Gastrocnemius medialis (tissue), 4 donors: ENCODE measurements around the gene SMARCC1. TPM values are rescaled to one million over a fixed set of nuclear protein-coding genes. Genes with fewer than 3 reads are reported as not detected.

Experiments
- ATAC-seq, 2 donors: fragments of 150-250 bp; one replicate each; pipeline ENCODE4 v1.9.1; 2016
- DNase-seq, 2 donors: peaks; one replicate each; pipeline ENCODE4 v3.0.0-alpha.2; 2019
- H3K27ac ChIP-seq, 4 donors: fragments of 200-600 bp; sonication (generic); 1 replicate in 1 of 4; 2 replicates in 3 of 4; pipeline ENCODE4 v1.5.1; 2016 to 2018; ENCODE audit warnings: mild to moderate bottlenecking in 2 of 4, moderate library complexity in 1 of 4
- H3K27me3 ChIP-seq, 3 donors: fragments of 200-600 bp; sonication (generic) in 2 of 3; 1 replicate in 1 of 3; 2 replicates in 2 of 3; pipeline versions ENCODE4 v1.5.1 to v1.6.0; 2016 to 2019; ENCODE audit warnings: mild to moderate bottlenecking in 1 of 3, moderate library complexity in 1 of 3
- H3K36me3 ChIP-seq, 2 donors: fragments of 200-600 bp; sonication (generic) in 1 of 2; one replicate each; pipeline ENCODE4 v1.5.1; 2017 to 2018
- H3K4me1 ChIP-seq, 2 donors: fragments of 200-600 bp; sonication (generic) in 1 of 2; one replicate each; pipeline ENCODE4 v1.5.1; 2016 to 2017; ENCODE audit warnings: mild to moderate bottlenecking in 2 of 2
- H3K4me3 ChIP-seq, 4 donors: fragments of 200-600 bp; sonication (generic) in 3 of 4; 1 replicate in 1 of 4; 2 replicates in 3 of 4; pipeline ENCODE4 v1.5.1; 2016 to 2019; ENCODE audit warnings: mild to moderate bottlenecking in 2 of 4
- H3K9me3 ChIP-seq, 3 donors: fragments of 200-600 bp; sonication (generic) in 2 of 3; 1 replicate in 1 of 3; 2 replicates in 2 of 3; pipeline ENCODE4 v1.5.1; 2016 to 2019
- POLR2A ChIP-seq, 2 donors: fragments of 450-650 bp; IDR thresholded peaks; one replicate each; pipeline ENCODE4 v1.6.1; 2017; ENCODE audit warnings: antibody characterized with exemption in 2 of 2, mild to moderate bottlenecking in 2 of 2, moderate library complexity in 2 of 2
- in situ Hi-C, 4 donors: fragments of 200-750 bp; cut with MboI; loops; one replicate each; pipeline versions ENCODE4 v1.15.0 to v1.8.0; 2017; ENCODE audit warnings: low sequenced_read_pairs in 4 of 4
- intact Hi-C: fragments of 100-400 bp; cut with DNase I; formaldehyde crosslinking; loops from one replicate; pipeline ENCODE4 v1.15.1; 2023; ENCODE audit warnings: low total_unique reads
- total RNA-seq, 4 donors: library from RNA; depleted of rRNA; stranded (reverse); fragments of >200 nt; gene quantifications; one replicate each; pipeline versions ENCODE4 v1.1.0 to v1.2.3, GENCODE V29; 2016
- TF ChIP-seq, protein P1 (sequence below), 5 experiments: fragments of 450-650 bp in 3 of 5; fragments of 200-600 bp in 2 of 5; sonication (generic) in 2 of 5; IDR thresholded peaks in 4 of 5; conservative IDR thresholded peaks in 1 of 5; 1 replicate in 4 of 5; 2 replicates in 1 of 5; pipeline ENCODE4 v1.5.1; 2016 to 2019; ENCODE audit warnings: antibody characterized with exemption in 5 of 5, mild to moderate bottlenecking in 3 of 5, moderate library complexity in 3 of 5

SMARCC1 gene
- total RNA-seq, 4 donors from 2014 or later = 24.5 to 32.1 (median 28.1) TPM

DNA sequence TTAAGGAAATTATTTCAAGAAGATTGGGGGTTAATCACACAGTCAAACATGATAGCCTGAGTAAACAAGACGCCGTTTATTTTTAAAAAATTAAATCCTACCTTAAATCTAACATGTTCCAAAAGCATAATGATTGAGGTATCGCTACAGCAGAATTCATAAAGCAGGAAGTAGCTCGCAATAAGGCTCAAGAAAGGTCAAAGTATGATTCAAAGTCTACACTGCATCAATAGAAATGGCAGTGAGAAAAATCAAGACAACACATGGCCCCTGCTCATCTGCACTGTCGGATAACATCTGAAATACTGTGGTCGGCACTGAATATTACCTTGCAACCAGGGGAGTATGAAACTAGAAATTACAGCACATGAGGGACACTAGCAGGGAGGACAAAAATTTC is 93.2 kb downstream of the SMARCC1 start:
- peaks cover 0 to 83% of the 10 kb centered on the region in 2 donors for H3K36me3 ChIP-seq
- in situ Hi-C loops = no loop called here
- TF ChIP-seq, protein P1, sequence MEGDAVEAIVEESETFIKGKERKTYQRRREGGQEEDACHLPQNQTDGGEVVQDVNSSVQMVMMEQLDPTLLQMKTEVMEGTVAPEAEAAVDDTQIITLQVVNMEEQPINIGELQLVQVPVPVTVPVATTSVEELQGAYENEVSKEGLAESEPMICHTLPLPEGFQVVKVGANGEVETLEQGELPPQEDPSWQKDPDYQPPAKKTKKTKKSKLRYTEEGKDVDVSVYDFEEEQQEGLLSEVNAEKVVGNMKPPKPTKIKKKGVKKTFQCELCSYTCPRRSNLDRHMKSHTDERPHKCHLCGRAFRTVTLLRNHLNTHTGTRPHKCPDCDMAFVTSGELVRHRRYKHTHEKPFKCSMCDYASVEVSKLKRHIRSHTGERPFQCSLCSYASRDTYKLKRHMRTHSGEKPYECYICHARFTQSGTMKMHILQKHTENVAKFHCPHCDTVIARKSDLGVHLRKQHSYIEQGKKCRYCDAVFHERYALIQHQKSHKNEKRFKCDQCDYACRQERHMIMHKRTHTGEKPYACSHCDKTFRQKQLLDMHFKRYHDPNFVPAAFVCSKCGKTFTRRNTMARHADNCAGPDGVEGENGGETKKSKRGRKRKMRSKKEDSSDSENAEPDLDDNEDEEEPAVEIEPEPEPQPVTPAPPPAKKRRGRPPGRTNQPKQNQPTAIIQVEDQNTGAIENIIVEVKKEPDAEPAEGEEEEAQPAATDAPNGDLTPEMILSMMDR (IDR thresholded peaks at IDR 0.05 in 4 of 5, conservative IDR thresholded peaks at IDR 0.05 in 1 of 5) = no peak
- no peak for TF ChIP-seq POLR2A (IDR thresholded peaks at IDR 0.05)
- ATAC-seq (no peak), DNase-seq (no peak)
- H3K9me3 ChIP-seq = no peaks in the 10 kb centered on the region
- no peak overlapping the region for H3K27ac ChIP-seq
- H3K27me3 ChIP-seq = no peaks in the 10 kb centered on the region
- H3K4me1 ChIP-seq = no peaks in the 10 kb centered on the region
- intact Hi-C loops = no loop called here
- H3K4me3 ChIP-seq = no peak overlapping the region

GRCh38 chr3:47685037-47685436 is 96.7 kb downstream of the SMARCC1 start:
- Histone ChIP-seq H3K4me3 (no peak overlapping the region), H3K9me3 (no peaks in the 10 kb centered on the region), H3K27ac (no peak overlapping the region), H3K36me3 (peaks cover 0 to 79% of the 10 kb centered on the region in 2 donors), H3K27me3 (no peaks in the 10 kb centered on the region), H3K4me1 (no peaks in the 10 kb centered on the region)
- TF ChIP-seq, protein P1 (IDR thresholded peaks at IDR 0.05 in 4 of 5, conservative IDR thresholded peaks at IDR 0.05 in 1 of 5) = no peak
- no peak for TF ChIP-seq POLR2A (IDR thresholded peaks at IDR 0.05)
- in situ Hi-C loops (no loop called here), intact Hi-C loops (no loop called here)
- DNase-seq (no peak), ATAC-seq (no peak)

GRCh38 chr3:47681016-47681415 is 100.7 kb downstream of the SMARCC1 start:
- H3K4me1 ChIP-seq = no peaks in the 10 kb centered on the region
- in situ Hi-C loops (no loop called here), intact Hi-C loops (no loop called here)

GRCh38 chr3:47678446-47679338 is 103.0 kb downstream of the SMARCC1 start:
- no peak for ATAC-seq
- TF ChIP-seq, protein P1 (IDR thresholded peaks at IDR 0.05 in 4 of 5, conservative IDR thresholded peaks at IDR 0.05 in 1 of 5) = no peak
- TF ChIP-seq POLR2A (IDR thresholded peaks at IDR 0.05) = no peak
- DNase-seq = no peak
- intact Hi-C loops = no loop called here
- in situ Hi-C loops = no loop called here
- Histone ChIP-seq H3K27ac (no peak overlapping the region), H3K4me1 (no peaks in the 10 kb centered on the region), H3K36me3 (peaks cover 0 to 85% of the 10 kb centered on the region in 2 donors), H3K4me3 (no peak overlapping the region), H3K9me3 (no peaks in the 10 kb centered on the region), H3K27me3 (no peaks in the 10 kb centered on the region)

More at GRCh38 chr3:47681016-47681415, 100.7 kb downstream of the SMARCC1 start:
- H3K9me3 ChIP-seq = no peaks in the 10 kb centered on the region
- TF ChIP-seq POLR2A (IDR thresholded peaks at IDR 0.05) = no peak
- TF ChIP-seq, protein P1 (IDR thresholded peaks at IDR 0.05 in 4 of 5, conservative IDR thresholded peaks at IDR 0.05 in 1 of 5) = no peak
- H3K27me3 ChIP-seq = no peaks in the 10 kb centered on the region
- H3K27ac ChIP-seq = no peak overlapping the region
- DNase-seq (no peak), ATAC-seq (no peak)
- no peak overlapping the region for H3K4me3 ChIP-seq
- H3K36me3 ChIP-seq = peaks cover 0 to 80% of the 10 kb centered on the region in 2 donors
